NCI-H82 (cell line): ENCODE results near the gene ZNF814.
"Not testable (repeated sequence)": the region's sequence is repeated elsewhere in the genome, so short reads cannot be mapped to it uniquely, and the experiment has no call there.

Experiments used
- DNase-seq: peaks from one replicate; lab custom pipeline; 2025; lab: John Stamatoyannopoulos, UW

Gene ZNF814

DNA sequence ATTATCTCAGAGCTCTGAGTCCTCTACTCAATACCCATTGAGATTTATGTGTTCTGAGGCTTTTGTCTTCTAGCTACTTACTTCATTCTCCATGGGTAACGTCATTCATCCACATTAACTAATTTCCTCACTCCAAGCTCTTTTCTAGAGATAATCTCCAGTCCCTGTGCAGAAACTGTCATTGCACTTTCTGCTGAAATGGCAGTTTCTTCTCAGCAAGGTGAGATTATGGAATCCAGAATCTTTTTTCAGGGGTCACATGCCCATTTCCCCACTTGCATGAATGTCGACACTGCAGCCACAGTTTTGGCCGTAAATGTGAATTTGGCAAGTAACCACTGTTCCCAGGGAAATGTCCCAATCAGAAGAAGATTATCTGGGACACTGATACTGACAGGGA lies 26.5 kb downstream of the ZNF814 start:
- DNase-seq: not testable (repeated sequence)

DNA sequence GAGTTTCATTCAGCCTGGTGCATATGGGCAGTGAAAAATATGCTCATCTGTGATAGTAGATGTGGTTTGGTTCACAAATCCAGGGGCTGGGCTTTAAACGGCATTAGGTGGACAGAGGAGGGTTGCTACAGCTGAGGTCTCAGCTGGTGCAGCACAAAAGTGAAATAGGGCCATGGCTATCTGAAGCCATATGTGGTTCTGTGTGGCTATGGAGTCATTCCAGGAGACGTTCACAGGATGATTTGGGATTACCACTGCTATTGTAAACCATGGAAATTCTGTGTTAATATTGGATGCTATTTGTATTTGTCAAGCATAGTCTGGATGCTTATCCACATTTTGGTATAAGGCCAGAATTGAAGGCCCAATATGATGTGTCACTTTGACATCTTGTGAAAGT lies 34.7 kb downstream of the ZNF814 start:
- DNase-seq: not testable (repeated sequence)

DNA sequence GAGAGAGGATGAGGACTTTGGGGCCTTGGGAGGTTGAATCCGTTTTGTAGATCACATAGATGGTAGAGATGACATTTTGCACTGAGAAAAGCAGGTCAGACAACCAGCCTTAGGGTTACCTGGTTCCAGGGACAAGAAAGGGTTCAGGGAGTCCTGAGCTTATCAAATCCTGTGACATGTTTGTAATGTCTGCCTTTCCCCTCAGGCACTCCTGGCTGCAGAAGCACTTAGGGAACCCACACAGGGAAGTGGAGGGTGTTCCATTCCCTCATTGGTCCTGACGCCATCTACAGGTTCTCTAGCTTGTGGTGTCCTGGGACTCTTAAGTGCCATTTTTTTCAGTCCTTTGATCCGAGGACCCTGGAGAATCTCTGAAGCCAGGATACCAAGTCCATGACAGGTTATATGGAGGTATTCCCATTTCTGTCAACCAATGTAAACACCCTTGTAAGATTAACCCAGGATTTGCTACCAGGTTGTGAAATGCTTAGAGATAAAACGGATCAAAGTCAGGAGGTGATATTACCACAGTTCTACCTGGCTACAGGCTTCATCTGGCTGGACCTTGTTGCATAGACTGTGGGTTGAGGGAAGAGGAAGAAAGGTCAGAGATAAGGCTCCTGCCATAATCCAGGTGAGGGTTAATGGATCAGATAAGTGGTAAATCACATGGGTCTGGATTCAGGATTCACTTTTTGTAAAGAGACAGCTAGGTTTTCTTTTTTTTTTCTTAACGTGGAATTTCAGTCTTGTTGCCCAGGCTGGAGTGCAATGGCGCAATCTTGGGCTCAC lies 36.8 kb downstream of the ZNF814 start:
- not testable (repeated sequence) for DNase-seq

DNA sequence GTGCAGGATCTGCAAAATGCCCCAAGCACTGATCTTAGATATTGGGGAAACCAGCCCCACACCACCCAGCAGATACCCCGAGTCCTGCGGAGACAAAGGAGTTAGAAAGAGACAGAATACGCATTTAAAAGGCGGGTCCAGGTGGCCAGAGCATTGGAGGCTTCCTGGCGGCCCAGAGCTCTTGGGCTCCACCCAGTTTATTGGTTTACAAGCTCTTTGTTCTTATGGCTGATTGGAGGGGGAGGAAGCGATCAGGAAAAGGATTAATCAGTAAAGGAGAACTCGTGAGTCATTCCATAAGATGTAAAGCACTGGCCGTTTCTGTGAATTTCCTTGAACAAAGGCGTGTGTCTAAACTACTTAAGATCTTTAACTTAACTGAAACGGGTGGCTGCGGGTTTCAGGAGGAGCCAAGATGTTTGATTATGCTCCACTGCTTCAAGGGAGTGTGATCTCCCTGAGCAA lies 38.3 kb downstream of the ZNF814 start:
- DNase-seq: peak; percentile 89

DNA sequence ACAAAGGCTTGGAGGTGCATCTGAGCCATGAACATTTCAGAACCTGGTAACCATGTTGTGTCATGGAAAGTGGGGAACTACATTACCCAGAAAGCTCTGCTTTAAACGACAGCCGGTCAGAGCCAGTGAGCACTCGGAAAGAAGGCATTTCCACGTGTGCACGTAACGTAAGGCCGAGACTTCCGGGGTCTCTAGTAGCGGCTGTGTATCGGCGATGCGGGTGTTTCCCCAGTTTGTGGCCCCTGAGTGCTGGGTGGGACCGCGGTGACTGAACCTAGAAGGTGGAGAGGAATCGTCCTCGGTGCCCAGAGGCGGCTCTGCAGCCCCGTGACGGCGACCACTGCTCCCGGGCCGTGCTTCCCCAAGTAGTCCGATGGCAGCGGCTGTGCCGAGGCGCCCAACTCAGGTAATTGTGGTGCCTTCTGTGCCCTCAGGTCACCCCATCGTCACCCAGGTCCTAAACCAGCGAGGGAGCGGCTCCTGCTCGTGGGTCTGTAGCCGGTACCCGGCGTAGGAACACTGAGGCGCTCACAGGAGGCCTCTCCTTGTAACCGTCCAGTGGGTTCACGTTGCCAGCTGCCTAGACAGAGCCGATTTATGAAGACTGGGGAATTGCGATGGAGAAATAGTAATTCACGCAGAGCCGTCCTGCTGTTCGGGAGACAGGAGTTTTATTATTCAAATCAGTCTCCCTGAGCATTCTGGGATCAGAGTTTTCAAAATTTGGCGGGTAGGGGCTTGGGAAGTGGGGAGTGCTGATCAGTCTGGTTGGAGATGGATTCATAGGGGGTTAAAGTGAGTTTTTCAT lies 39.0 kb downstream of the ZNF814 start, which contains the start of gene ZNF587:
TSS of gene ZNF587 (plus strand) at position 194 of the 808 bp plus-strand sequence. CDS start at position 374, 180 bp downstream.
- DNase-seq: peak; percentile 94

DNA sequence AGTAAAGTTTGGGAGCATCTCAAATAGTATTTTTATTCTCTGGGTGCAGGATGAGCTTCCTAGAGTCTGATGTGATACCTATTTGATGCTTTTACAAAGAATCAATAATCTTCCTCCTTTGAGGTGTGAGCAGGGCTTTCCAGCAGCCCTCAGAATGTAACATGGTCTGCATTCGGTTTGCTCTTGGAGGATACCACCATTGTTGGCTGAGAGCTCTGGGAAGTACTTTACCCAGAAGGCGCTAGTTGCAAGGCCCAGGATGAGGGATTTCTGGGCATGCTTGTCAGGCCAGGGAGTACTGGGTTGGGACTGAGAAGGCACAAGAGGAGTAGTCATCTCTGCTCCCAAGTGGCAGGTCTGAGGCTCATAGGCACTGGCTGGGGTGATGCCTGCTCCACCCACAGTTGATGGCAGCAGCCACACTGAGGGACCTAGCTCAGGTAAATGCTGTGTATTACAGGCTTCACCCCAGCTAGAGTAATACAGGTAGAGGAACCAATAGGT lies 39.6 kb downstream of the ZNF814 start:
- peak; percentile 27 for DNase-seq

DNA sequence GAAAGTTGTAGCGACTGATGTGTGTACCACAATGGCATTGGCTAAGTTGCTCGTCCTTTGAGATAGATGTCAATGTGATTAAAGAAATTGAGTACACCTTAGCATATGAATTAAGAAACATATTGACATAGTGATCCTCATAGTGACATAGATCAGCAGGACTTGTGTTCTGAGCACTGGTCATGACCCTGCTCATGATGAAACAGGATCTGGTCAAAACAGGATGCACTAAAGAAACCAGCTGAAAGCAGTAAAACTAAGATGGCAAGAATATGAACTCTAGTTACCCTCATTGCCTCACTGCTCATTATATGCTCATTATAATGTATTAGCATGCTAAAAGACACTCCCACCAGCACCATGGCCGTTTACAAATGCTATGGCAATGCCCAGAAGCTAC lies 41.7 kb downstream of the ZNF814 start:
- DNase-seq: not testable (repeated sequence)

DNA sequence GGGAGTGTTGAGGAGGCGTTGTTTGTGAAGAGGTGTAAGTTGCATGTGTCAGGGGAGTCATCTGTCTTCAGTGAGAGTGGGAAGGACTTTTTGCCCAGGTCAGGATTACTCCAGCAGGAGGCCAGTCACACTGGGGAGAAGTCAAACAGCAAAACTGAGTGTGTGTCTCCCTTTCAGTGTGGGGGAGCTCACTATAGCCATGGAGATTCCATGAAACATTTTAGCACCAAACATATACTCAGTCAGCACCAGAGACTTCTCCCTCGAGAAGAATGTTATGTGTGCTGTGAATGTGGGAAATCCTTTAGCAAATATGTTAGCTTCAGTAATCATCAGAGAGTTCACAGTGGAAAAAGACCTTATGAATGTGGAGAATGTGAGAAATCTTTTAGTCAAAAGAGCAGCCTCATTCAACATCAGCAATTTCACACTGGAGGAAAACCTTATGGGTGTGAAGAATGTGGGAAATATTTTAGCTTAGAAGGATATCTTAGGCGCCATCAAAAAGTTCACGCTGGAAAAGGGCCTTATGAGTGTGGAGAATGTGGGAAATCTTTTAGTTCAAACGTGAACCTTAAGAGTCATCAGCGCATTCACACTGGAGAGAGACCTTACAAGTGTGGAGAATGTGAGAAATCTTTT lies 47.6 kb downstream of the ZNF814 start:
- DNase-seq: no peak

DNA sequence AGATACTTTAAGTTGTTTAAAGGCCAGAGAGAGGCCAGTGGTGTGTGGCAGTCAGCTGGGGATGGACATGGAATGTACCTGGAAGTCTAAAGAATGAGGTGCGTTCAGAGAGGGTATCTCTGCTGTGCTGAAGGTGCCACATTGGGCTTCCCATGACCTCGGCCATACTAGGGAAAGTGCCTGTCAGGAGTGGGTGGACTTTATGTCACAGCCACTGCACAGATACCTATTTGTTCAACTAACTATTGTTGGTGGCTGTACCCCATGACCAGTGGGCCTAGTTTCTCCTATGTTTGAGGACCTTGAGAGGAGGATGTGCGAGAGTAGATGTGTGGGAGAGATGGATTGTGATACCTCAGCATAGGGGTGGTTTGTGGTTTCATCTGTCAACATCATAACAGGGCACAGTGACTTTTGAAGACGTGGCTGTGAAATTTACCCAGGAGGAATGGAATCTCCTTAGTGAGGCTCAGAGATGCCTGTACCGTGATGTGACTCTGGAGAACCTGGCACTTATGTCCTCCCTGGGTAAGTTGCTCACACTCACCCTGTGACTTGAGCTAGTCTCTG lies 50.1 kb downstream of the ZNF814 start:
- DNase-seq: not testable (repeated sequence)

DNA sequence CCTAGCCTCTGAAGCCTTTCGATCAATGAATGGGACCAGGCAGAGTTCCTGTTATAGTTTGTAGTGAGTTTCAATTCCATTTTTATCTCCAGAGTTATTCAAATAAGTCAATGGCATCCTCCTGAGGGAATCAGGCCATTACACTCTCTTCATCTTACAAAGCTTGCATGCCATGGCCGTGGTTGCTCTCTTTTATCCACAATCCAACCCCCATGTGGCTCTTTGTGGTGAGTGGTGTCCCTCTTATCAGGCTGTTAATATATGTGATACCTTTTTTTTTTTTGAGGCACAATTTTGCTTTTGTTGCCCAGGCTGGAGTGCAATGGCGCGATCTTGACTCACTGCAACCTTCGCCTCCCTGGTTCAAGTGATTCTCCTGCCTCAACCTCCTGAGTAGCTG lies 51.8 kb downstream of the ZNF814 start:
- not testable (repeated sequence) for DNase-seq

DNA sequence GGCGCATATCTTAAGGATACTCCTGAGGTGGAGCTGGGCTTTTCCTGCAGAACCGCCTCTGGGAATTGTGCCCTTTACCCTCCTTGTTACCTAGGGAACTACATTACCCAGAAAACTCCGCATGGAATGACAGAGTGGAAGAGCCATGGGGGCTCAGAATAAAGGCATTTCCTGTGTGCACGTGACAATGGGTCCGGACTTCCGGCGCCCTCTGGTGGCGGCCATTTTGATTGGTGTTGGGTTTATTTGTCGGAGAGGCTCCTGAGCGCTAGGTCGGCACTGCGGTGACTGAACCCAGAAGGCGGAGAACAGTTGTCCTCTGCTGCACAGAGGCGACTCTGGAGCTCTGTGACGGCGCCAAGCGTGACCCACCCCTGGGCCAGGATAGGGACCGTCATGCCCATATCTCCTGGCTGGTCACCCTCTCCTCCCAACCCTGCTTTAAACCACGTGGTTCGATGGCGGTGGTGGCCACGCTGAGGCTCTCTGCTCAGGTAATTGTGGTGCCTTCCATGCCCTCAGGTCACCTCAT lies 58.7 kb downstream of the ZNF814 start, which contains the start of gene ZNF587B:
TSS of gene ZNF587B (plus strand) at position 229 of the 532 bp plus-strand sequence. CDS start at position 459, 230 bp downstream.
- DNase-seq: peak; percentile 80

DNA sequence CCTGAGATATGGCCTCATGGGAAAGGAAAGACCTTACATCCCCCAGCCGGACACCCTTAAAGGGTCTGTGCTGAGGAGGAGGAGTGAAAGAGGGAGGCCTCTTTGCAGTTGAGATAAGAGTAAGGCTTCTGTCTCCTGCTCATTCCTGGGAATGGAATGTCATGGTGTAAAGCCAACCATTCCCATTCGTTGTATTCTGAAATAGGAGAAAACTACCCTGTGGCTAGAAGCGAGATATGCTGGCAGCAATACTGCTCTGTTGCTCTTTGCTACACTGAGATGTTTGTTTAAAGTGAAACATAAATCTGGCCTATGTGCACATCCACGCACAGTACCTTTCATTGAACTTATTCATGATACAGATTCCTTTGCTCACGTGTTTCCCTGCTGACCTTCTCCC lies 59.5 kb downstream of the ZNF814 start:
- DNase-seq: no peak

DNA sequence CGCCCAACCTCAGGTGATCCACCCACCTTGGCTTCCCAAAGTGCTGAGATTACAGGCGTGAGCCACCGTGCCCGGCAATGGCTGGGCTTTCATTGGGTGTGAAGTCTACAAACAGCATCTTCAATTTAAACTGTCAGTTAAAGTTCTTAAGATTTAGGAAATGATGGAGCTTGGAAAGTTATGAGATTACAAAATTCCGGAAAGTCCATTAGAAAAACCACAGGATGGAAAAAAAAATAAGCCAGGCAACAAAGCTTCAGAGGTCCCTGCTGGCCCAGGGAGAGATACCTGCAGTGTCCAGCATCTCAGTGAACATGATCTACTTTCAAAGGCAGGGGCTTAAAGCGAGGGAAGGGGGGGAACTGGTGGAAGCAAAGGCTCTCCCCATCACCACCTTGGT lies 63.3 kb downstream of the ZNF814 start:
- DNase-seq: no peak

DNA sequence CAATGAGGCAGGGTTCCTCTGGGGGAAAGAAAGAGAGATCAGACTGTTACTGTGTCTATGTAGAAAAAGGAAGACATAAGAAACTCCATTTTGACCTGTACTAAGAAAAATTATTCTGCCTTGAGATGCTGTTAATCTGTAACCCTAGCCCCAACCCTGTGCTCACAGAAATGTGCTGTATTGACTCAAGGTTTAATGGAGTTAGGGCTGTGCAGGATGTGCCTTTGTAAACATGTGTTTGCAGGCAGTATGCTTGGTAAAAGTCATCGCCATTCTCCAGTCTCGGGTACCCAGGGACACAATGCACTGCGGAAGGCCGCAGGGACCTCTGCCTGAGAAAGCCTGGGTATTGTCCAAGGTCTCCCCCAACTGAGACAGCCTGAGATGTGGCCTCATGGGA lies 65.2 kb downstream of the ZNF814 start:
- DNase-seq: not testable (repeated sequence)

DNA sequence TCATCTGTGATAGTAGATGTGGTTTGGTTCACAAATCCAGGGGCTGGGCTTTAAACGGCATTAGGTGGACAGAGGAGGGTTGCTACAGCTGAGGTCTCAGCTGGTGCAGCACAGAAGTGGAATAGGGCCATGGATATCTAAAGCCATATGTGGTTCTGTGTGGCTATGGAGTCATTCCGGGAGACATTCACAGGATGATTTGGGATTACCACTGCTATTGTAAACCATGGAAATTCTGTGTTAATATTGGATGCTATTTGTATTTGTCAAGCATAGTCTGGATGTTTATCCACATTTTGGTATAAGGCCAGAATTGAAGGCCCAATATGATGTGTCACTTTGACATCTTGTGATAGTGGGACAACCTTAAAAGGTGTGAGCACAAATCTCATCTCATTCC lies 65.7 kb downstream of the ZNF814 start:
- DNase-seq: not testable (repeated sequence)

DNA sequence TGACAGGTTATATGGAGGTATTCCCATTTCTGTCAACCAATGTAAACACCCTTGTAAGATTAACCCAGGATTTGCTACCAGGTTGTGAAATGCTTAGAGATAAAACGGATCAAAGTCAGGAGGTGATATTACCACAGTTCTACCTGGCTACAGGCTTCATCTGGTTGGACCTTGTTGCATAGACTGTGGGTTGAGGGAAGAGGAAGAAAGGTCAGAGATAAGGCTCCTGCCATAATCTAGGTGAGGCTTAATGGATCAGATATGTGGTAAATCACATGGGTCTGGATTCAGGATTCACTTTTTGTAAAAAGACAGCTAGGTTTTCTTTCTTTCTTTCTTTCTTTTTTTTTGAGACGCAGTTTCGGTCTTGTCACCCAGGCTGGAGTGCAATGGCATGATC lies 67.3 kb downstream of the ZNF814 start:
- not testable (repeated sequence) for DNase-seq

DNA sequence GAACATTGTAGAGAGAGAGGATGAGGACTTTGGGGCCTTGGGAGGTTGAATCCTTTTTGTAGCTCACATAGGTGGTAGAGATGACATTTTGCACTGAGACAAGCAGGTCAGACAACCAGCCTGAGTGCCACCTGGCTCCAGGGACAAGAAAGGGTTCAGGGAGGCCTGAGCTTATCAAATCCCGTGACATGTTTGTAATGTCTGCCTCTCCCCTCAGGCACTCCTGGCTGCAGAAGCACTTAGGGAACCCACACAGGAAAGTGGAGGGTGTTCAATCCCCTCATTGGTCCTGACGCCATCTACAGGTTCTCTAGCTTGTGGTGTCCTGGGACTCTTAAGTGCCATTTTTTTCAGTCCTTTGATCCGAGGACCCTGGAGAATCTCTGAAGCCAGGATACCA lies 67.7 kb downstream of the ZNF814 start:
- DNase-seq: not testable (repeated sequence)

DNA sequence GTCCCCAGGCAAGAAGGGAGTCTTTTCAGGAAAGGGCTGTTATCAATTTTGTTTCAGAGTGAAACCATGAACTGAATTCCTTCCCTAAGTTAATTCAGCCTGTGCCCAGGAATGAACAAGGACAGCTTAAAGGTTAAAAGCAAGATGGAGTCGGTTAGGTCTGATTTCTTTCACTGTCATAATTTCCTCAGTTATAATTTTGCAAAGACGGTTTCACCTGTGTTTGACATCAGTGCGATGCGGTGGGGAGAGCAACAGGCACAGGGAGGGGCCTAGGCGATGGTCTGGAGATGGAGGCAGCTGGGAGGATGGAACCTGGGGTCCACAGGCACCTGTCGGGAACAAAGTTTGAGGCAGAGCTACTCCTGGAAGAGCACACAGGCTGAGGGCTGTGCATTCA lies 68.2 kb downstream of the ZNF814 start:
- no peak for DNase-seq

DNA sequence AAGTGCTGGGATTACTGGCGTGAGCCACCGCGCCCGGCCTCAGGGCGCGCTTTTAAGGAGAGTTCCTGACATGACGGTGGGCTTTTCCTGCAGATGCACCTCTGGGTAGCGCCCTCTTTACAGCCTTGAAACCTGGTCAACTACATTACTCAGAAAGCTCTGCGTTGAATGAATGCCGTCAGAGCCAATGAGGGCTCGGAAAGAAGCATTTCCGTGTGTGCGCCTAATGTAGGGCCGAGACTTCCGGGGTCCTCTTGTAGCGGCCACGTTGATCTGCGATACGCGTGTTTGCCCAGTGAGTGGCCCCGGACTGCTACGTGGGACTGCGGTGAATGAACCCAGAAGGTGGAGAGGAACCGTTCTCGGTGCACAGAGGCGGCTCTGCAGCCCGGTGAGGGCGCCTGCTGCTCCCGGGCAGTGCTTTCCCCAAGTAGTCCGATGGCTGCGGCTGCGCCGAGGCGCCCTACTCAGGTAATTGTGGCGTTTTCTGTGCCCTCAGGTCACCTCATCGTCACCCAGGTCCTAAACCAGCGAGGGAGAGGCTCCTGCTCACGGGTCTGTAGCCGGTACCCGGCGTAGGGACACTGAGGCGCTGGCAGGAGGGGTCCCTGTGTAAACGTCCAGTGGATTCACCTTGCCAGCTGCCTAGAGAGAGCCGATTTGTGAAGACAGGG lies 69.2 kb downstream of the ZNF814 start:
- peak; percentile 96 for DNase-seq

DNA sequence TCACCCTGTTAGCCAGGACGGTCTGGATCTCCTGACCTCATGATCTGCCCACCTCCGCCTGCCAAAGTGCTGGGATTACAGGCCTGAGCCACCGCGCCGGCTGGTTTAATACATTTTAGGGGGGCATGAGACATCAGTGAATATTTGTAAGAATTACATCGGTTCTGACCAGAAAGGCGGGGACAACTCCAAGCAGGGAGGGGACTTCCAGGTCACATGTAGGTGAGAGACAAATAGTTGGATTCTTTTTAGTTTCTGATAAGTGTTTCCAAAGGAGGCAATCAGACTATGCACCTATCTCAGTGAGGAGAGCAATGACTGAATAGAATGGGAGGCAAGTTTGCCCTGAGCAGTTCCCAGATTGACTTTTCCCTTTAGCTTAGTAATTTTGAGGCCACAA lies 70.5 kb downstream of the ZNF814 start:
- no peak for DNase-seq

DNA sequence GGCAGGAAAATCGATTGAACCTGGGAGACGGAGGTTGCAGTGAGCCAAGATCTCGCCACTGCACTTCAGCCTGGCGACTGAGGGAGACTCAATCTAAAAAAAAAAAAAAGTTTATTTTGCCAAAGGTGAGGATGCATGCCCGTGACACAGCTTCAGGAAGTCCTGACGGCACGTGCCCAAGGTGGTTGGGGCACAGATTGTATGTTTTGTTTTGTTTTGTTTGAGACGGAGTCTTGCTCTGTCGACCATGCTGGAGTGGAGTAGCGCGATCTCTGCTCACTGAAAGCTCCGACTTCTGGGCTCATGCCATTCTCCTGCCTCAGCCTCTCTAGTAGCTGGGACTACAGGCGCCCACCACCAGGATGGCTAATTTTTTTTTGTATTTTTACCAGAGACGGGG lies 70.9 kb downstream of the ZNF814 start:
- DNase-seq: no peak
